Hepatocyte (in vitro differentiated cells): ENCODE data around the gene PPP2R3A. TPM values are rescaled to one million over a fixed set of nuclear protein-coding genes. Genes with fewer than 3 reads are reported as not detected.

Source experiments
- DNase-seq: peaks from one replicate; pipeline ENCODE4 v3.0.0-alpha.2; 2016; ENCODE audit warnings: low spot score
- H2AFZ ChIP-seq: fragments of 200-600 bp; sonication (generic); 2 replicates; pipeline ENCODE4 v1.6.0; 2016; ENCODE audit warnings: antibody characterized with exemption, mild to moderate bottlenecking
- H3K27ac ChIP-seq: fragments of 200-600 bp; sonication (generic); 2 replicates; pipeline ENCODE4 v1.5.1; 2016; ENCODE audit warnings: mild to moderate bottlenecking
- H3K27me3 ChIP-seq: fragments of 200-600 bp; sonication (generic); 2 replicates; pipeline ENCODE4 v1.6.1; 2016
- H3K36me3 ChIP-seq: fragments of 200-600 bp; sonication (generic); replicated peaks from 2 replicates; pipeline ENCODE4 v1.5.1; 2016; ENCODE audit warnings: low read depth; ENCODE audit not compliant: insufficient read depth
- H3K4me1 ChIP-seq: fragments of 200-600 bp; sonication (generic); 2 replicates; pipeline ENCODE4 v1.5.1; 2016; ENCODE audit warnings: mild to moderate bottlenecking, moderate library complexity; ENCODE audit not compliant: insufficient read depth
- H3K4me2 ChIP-seq: fragments of 200-600 bp; sonication (generic); 2 replicates; pipeline ENCODE4 v1.6.0; 2016
- H3K4me3 ChIP-seq: fragments of 200-600 bp; sonication (generic); 2 replicates; pipeline ENCODE4 v1.5.1; 2016; ENCODE audit warnings: mild to moderate bottlenecking
- H3K79me2 ChIP-seq: fragments of 200-600 bp; sonication (generic); 2 replicates; pipeline ENCODE4 v1.6.0; 2017; ENCODE audit warnings: mild to moderate bottlenecking
- H3K9me2 ChIP-seq: fragments of 200-600 bp; sonication (generic); replicated peaks from 2 replicates; pipeline ENCODE4 v1.6.0; 2017; ENCODE audit warnings: mild to moderate bottlenecking; ENCODE audit not compliant: insufficient read depth
- H3K9me3 ChIP-seq: fragments of 200-600 bp; sonication (generic); 2 replicates; pipeline ENCODE4 v1.5.1; 2016; ENCODE audit warnings: low read depth, mild to moderate bottlenecking
- H4K20me1 ChIP-seq: fragments of 200-600 bp; sonication (generic); 2 replicates; pipeline ENCODE4 v1.6.0; 2016; ENCODE audit warnings: mild to moderate bottlenecking; ENCODE audit not compliant: insufficient read depth, poor library complexity, severe bottlenecking
- EZH2 ChIP-seq: fragments of 200-600 bp; sonication (generic); IDR thresholded peaks from 2 replicates; pipeline ENCODE4 v1.6.1; 2016; ENCODE audit warnings: antibody characterized with exemption, mild to moderate bottlenecking, borderline replicate concordance
- EZH2phosphoT487 ChIP-seq: fragments of 200-600 bp; sonication (generic); IDR thresholded peaks from one replicate; pipeline ENCODE4 v1.6.1; 2018; ENCODE audit warnings: antibody characterized with exemption, mild to moderate bottlenecking, low read depth, moderate library complexity; ENCODE audit not compliant: unreplicated experiment, severe bottlenecking
- WGBS: methylation state at CpG from one replicate; pipeline ENCODE4 v1.1.6; 2016; ENCODE audit warnings: low lambda C conversion rate; ENCODE audit errors: missing lambda C conversion rate; 5-methylcytosine and 5-hydroxymethylcytosine counted together
- polyA plus RNA-seq: library from polyadenylated mRNA; unstranded; fragments of >200 nt; fragmentation: Nextera tagmentation; extraction: Ambion mirVana; gene quantifications from 2 replicates; pipeline ENCODE4 v1.2.1, GENCODE V29; 2016
- total RNA-seq: library from RNA; depleted of rRNA; stranded (reverse); fragments of >200 nt; gene quantifications from 2 replicates; pipeline ENCODE4 v1.2.3, GENCODE V29; 2014
- TF ChIP-seq, protein P1 (sequence below): fragments of 200-600 bp; sonication (generic); IDR thresholded peaks from 2 replicates; pipeline ENCODE4 v1.5.1; 2016; ENCODE audit warnings: antibody characterized with exemption, mild to moderate bottlenecking; ENCODE audit not compliant: poor library complexity

Gene PPP2R3A
- total and polyA plus RNA-seq, 2 experiments from 2014 or later, result 6.7 to 20.2 TPM

DNA sequence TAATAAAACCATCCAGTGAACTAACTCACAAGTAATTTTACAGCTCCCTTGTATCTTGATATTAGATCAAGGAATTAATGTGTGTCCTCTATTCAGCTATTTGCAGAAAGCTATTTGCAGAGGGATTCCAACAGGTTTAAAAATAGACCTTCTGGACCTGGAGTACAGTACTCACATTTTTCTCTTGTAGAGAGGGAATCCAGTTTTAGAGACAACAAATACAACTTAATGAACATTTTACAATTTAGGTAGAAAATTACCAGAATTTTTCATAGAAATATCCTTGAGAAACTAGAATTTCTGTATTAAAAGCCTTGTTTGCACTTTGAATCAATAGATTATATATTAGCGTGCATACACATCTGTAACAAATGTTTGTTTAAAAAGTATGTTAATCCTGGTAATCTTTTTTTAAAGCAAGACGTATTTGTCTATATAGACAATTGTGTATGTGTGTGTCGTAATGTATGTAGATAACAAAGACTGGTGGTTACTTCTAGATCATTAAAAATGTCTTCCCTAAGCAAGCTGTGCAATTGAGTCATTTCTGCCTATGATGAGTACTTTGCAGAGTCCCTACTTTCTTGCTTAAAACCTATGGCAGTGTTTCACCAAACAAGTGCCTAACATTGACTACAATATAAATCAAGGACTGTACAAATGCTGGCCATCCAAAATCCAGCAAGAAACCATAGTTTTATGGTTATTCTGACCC lies 57.9 kb downstream of the PPP2R3A start:
- WGBS, result 56% methylated on average over 3 of the region's 3 CpGs
- Histone ChIP-seq H4K20me1 (no peaks in the 10 kb centered on the region), H3K9me2 (no peaks in the 10 kb centered on the region), H3K4me1 (no peaks in the 10 kb centered on the region), H3K9me3 (no peaks in the 10 kb centered on the region), H3K4me3 (no peak overlapping the region), H3K27ac (no peak overlapping the region), H3K4me2 (peak overlapping the region; percentile 2), H3K27me3 (no peaks in the 10 kb centered on the region), H3K36me3 (no peaks in the 10 kb centered on the region), H3K79me2 (peaks cover 15% of the 10 kb centered on the region), H2AFZ (no peak overlapping the region)
- no peak for DNase-seq
- TF ChIP-seq, protein P1, sequence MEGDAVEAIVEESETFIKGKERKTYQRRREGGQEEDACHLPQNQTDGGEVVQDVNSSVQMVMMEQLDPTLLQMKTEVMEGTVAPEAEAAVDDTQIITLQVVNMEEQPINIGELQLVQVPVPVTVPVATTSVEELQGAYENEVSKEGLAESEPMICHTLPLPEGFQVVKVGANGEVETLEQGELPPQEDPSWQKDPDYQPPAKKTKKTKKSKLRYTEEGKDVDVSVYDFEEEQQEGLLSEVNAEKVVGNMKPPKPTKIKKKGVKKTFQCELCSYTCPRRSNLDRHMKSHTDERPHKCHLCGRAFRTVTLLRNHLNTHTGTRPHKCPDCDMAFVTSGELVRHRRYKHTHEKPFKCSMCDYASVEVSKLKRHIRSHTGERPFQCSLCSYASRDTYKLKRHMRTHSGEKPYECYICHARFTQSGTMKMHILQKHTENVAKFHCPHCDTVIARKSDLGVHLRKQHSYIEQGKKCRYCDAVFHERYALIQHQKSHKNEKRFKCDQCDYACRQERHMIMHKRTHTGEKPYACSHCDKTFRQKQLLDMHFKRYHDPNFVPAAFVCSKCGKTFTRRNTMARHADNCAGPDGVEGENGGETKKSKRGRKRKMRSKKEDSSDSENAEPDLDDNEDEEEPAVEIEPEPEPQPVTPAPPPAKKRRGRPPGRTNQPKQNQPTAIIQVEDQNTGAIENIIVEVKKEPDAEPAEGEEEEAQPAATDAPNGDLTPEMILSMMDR, result no peak
- no peak for TF ChIP-seq EZH2
- no peak for TF ChIP-seq EZH2phosphoT487

DNA sequence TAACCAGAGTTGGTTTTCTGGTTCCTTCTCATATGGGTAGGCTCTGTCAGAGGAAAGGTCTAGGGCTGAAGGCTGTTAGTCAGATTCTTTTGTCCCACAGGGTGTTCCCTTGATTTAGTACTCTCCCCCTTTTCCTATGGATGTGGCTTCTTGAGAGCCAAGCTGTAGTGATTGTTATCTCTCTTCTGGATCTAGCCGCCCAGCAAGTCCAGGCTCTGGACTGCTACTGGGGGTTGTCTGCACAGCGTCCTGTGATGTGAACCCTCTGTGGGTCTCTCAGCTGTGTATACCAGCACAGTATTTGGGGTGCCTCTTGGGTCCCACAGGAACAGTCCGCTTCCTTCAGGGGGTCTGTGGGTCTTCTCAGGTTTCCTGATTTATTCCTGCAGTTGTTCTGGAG lies 70.8 kb downstream of the PPP2R3A start:
- 78% methylated on average over 3 of the region's 3 CpGs for WGBS
- no peak for DNase-seq
- no peaks in the 10 kb centered on the region for H3K9me3 ChIP-seq
- H4K20me1 ChIP-seq, result no peaks in the 10 kb centered on the region
- no peaks in the 10 kb centered on the region for H3K27me3 ChIP-seq
- H3K36me3 ChIP-seq, result no peaks in the 10 kb centered on the region
- TF ChIP-seq, protein P1, result no peak
- TF ChIP-seq EZH2phosphoT487 (no peak), EZH2 (no peak)
- H3K4me1 ChIP-seq, result no peaks in the 10 kb centered on the region
- no peak overlapping the region for H3K27ac ChIP-seq
- H3K79me2 ChIP-seq, result peaks cover 6% of the 10 kb centered on the region
- no peak overlapping the region for H3K4me2 ChIP-seq
- no peaks in the 10 kb centered on the region for H3K9me2 ChIP-seq
- no peak overlapping the region for H3K4me3 ChIP-seq
- H2AFZ ChIP-seq, result no peak overlapping the region

DNA sequence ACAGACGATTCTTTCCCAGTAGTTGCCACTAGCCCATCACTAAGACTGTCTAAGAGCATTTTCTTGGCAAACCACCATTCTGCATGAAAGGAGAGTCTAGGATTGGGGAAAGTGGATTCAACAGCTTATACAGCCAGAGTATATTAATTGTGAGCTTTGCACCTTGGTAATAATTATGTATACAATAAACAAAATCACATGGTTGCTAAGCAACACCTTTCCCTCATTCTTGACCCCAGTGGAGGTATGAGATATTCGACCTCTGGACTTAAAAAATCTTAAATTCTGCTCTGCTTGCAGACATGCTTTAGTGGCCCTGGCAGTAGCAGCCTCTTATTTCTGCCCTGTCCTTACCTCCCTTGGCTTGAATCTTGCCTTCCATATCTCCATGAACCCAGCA lies 73.1 kb downstream of the PPP2R3A start:
- TF ChIP-seq, protein P1, result no peak
- TF ChIP-seq EZH2 (no peak), EZH2phosphoT487 (no peak)
- H3K4me3 ChIP-seq, result no peak overlapping the region
- H3K79me2 ChIP-seq, result peaks cover 6% of the 10 kb centered on the region
- H3K9me2 ChIP-seq, result no peaks in the 10 kb centered on the region
- no peaks in the 10 kb centered on the region for H3K27me3 ChIP-seq
- H3K9me3 ChIP-seq, result no peaks in the 10 kb centered on the region
- DNase-seq, result no peak
- H3K4me2 ChIP-seq, result no peak overlapping the region
- H3K27ac ChIP-seq, result no peak overlapping the region
- H3K4me1 ChIP-seq, result no peaks in the 10 kb centered on the region
- H2AFZ ChIP-seq, result no peak overlapping the region
- 81% methylated on average over 2 of the region's 2 CpGs for WGBS
- H3K36me3 ChIP-seq, result no peaks in the 10 kb centered on the region
- no peaks in the 10 kb centered on the region for H4K20me1 ChIP-seq
